ENCODE measurements around the gene PON2.

- TF ChIP-seq CTCF (conservative IDR thresholded peaks at IDR 0.05 in 1 of 2, IDR thresholded peaks at IDR 0.05 in 1 of 2; ENCODE audit: low read depth in 1 of 2, low read length in 2 of 2) (no peak), EZH2 (IDR thresholded peaks at IDR 0.05; ENCODE audit: low read length, missing control alignments) (no peak)
These were observed 69.7 kb downstream of the PON2 start for GRCh38 chr7:95365151-95365550.
